ENCODE data around the gene CALY.
"Not testable (repeated sequence)": the region's sequence is repeated elsewhere in the genome, so short reads cannot be mapped to it uniquely, and the experiment has no call there.

Gene CALY

GRCh38 chr10:133336577-133337369 is at the start of gene CALY:
Gene CALY, minus strand, starts transcription at chr10:133336896. Its CDS starts 7,907 bp downstream, at chr10:133328989.
- DNase-seq: peak; percentile 71

- no peak for DNase-seq
These were observed 48.5 kb upstream of the CALY start for GRCh38 chr10:133385214-133385613.

GRCh38 chr10:133384071-133384470 is 47.4 kb upstream of the CALY start:
- DNase-seq: no peak

- DNase-seq: no peak
These were observed 46.9 kb upstream of the CALY start for GRCh38 chr10:133383551-133383950.

GRCh38 chr10:133381036-133381435 is 44.3 kb upstream of the CALY start:
- no peak for DNase-seq

GRCh38 chr10:133379801-133380666 is 43.3 kb upstream of the CALY start:
- DNase-seq: no peak

- peak; percentile 78 for DNase-seq
These were observed 42.6 kb upstream of the CALY start, which contains the start of gene PAOX for GRCh38 chr10:133379152-133379800. Gene PAOX, plus strand, starts transcription at chr10:133379262. Its CDS starts 55 bp downstream, at chr10:133379317.

GRCh38 chr10:133378251-133379096 is 41.8 kb upstream of the CALY start:
- DNase-seq: peak; percentile 70

GRCh38 chr10:133377818-133378250 is 41.1 kb upstream of the CALY start:
- DNase-seq: no peak

GRCh38 chr10:133377025-133377817 is 40.5 kb upstream of the CALY start:
- DNase-seq: no peak

GRCh38 chr10:133376183-133376582 is 39.5 kb upstream of the CALY start:
- not testable (repeated sequence) for DNase-seq

- DNase-seq: no peak
These were observed 38.8 kb upstream of the CALY start for GRCh38 chr10:133375357-133376115.

- DNase-seq: peak; percentile 96
These were observed 36.7 kb upstream of the CALY start, which contains the start of gene ECHS1 for GRCh38 chr10:133373174-133374090. Gene ECHS1, minus strand, starts transcription at chr10:133373354. Its CDS starts 21 bp downstream, at chr10:133373333.

- DNase-seq: no peak
These were observed 35.8 kb upstream of the CALY start for GRCh38 chr10:133372507-133372906.

- DNase-seq: no peak
These were observed 33.5 kb upstream of the CALY start for GRCh38 chr10:133370030-133370786.

GRCh38 chr10:133368153-133368552 is 31.5 kb upstream of the CALY start:
- no peak for DNase-seq

- DNase-seq: not testable (repeated sequence)
These were observed 30.8 kb upstream of the CALY start for GRCh38 chr10:133367461-133367860.

GRCh38 chr10:133366751-133367150 is 30.1 kb upstream of the CALY start:
- no peak for DNase-seq

- no peak for DNase-seq
These were observed 29.4 kb upstream of the CALY start for GRCh38 chr10:133366130-133366478.

Measured in stimulated activated CD8-positive, alpha-beta memory T cell treated with anti-CD3 and anti-CD28 coated beads, Interleukin-4, amount 100 ng/mL, for 48 hours (primary cell).